HepG2 (cell line): ENCODE results near the gene TTLL10. TPM values are rescaled to one million over a fixed set of nuclear protein-coding genes. Genes with fewer than 3 reads are reported as not detected.

Experiments
- FOSL1 ChIP-seq: sonication (generic); formaldehyde crosslinking; IDR thresholded peaks from 2 replicates; pipeline ENCODE4 v1.9.0; 2021; ENCODE audit warnings: missing genetic modification reagents, borderline replicate concordance
- GATAD1 ChIP-seq: IDR thresholded peaks from 2 replicates; pipeline ENCODE4 v1.6.1; 2016; ENCODE audit warnings: missing genetic modification reagents, missing compliant biosample characterization
- HNF4A ChIP-seq: sonication (generic); formaldehyde crosslinking; IDR thresholded peaks from 2 replicates; pipeline ENCODE4 v1.4.0; 2020; ENCODE audit warnings: missing genetic modification reagents
- HNRNPL ChIP-seq: fragments of 200-400 bp; formaldehyde crosslinking; IDR thresholded peaks from 2 replicates; pipeline ENCODE4 v1.6.1; 2017; ENCODE audit warnings: mild to moderate bottlenecking, low read depth, low read length
- KMT2A ChIP-seq: sonication (generic); formaldehyde crosslinking; IDR thresholded peaks from 2 replicates; pipeline ENCODE4 v1.4.0; 2020; ENCODE audit warnings: missing genetic modification reagents
- MIXL1 ChIP-seq: IDR thresholded peaks from 2 replicates; pipeline ENCODE4 v1.6.1; 2016
- MTF1 ChIP-seq: sonication (generic); formaldehyde crosslinking; IDR thresholded peaks from 2 replicates; pipeline ENCODE4 v1.5.0; 2020; ENCODE audit warnings: missing genetic modification reagents
- NR2C2 ChIP-seq: sonication (generic); formaldehyde crosslinking; IDR thresholded peaks from 2 replicates; pipeline ENCODE4 v1.4.0; 2020; ENCODE audit warnings: missing genetic modification reagents, mild to moderate bottlenecking, moderate library complexity, borderline replicate concordance
- NR2F6 ChIP-seq, 2 experiments: IDR thresholded peaks; 2 replicates each; pipeline ENCODE4 v1.6.1; 2016; ENCODE audit warnings: antibody characterized with exemption in 1 of 2, mild to moderate bottlenecking in 1 of 2
- RNF219 ChIP-seq: sonication (generic); formaldehyde crosslinking; IDR thresholded peaks from 2 replicates; pipeline ENCODE4 v1.5.0; 2020; ENCODE audit warnings: mild to moderate bottlenecking, missing genetic modification reagents
- TBP ChIP-seq: sonication (generic); formaldehyde crosslinking; IDR thresholded peaks from 2 replicates; pipeline ENCODE4 v1.5.0; 2020; ENCODE audit warnings: missing genetic modification reagents
- TEAD3 ChIP-seq: optimal IDR thresholded peaks from 2 replicates; pipeline ENCODE3; 2016; ENCODE audit warnings: borderline replicate concordance
- YEATS4 ChIP-seq: sonication (generic); formaldehyde crosslinking; IDR thresholded peaks from 2 replicates; pipeline ENCODE4 v1.4.0; 2020; ENCODE audit warnings: missing genetic modification reagents, borderline replicate concordance
- ZFP36L1 ChIP-seq: sonication (generic); formaldehyde crosslinking; IDR thresholded peaks from 2 replicates; pipeline ENCODE4 v1.8.0; 2022; ENCODE audit warnings: mild to moderate bottlenecking, missing genetic modification reagents, moderate library complexity
- ZFP62 ChIP-seq: sonication (generic); formaldehyde crosslinking; IDR thresholded peaks from 2 replicates; pipeline ENCODE4 v1.4.0; 2020; ENCODE audit warnings: missing genetic modification reagents
- ZHX1 ChIP-seq: sonication (generic); formaldehyde crosslinking; IDR thresholded peaks from 2 replicates; pipeline ENCODE4 v1.8.1; 2022; ENCODE audit warnings: low read depth, mild to moderate bottlenecking, missing genetic modification reagents
- ZKSCAN5 ChIP-seq: sonication (generic); formaldehyde crosslinking; IDR thresholded peaks from 2 replicates; pipeline ENCODE4 v1.5.1; 2020; ENCODE audit warnings: mild to moderate bottlenecking, missing genetic modification reagents
- ZKSCAN8 ChIP-seq: IDR thresholded peaks from 2 replicates; pipeline ENCODE4 v1.6.1; 2016; ENCODE audit warnings: borderline replicate concordance, missing genetic modification reagents, missing compliant biosample characterization
- ZNF17 ChIP-seq: sonication (generic); formaldehyde crosslinking; IDR thresholded peaks from 2 replicates; pipeline ENCODE4 v1.5.0; 2020; ENCODE audit warnings: mild to moderate bottlenecking, missing genetic modification reagents
- ZNF225 ChIP-seq: sonication (generic); formaldehyde crosslinking; IDR thresholded peaks from 2 replicates; pipeline ENCODE4 v1.4.0; 2020; ENCODE audit warnings: mild to moderate bottlenecking, missing genetic modification reagents
- ZNF235 ChIP-seq: sonication (generic); formaldehyde crosslinking; IDR thresholded peaks from 2 replicates; pipeline ENCODE4 v1.8.1; 2023; ENCODE audit warnings: mild to moderate bottlenecking, missing genetic modification reagents, borderline replicate concordance
- ZNF33B ChIP-seq: sonication (generic); formaldehyde crosslinking; IDR thresholded peaks from 2 replicates; pipeline ENCODE4 v1.5.1; 2020; ENCODE audit warnings: mild to moderate bottlenecking, missing genetic modification reagents
- ZNF883 ChIP-seq: sonication (generic); formaldehyde crosslinking; IDR thresholded peaks from 2 replicates; pipeline ENCODE4 v1.5.1; 2020; ENCODE audit warnings: mild to moderate bottlenecking, missing genetic modification reagents; ENCODE audit errors: not compliant biosample characterization
- ZSCAN25 ChIP-seq: sonication (generic); formaldehyde crosslinking; IDR thresholded peaks from 2 replicates; pipeline ENCODE4 v1.8.0; 2022; ENCODE audit warnings: mild to moderate bottlenecking, missing genetic modification reagents
- polyA plus RNA-seq, 8 experiments: library from polyadenylated mRNA; depleted of rRNA in 3 of 8; stranded (reverse) in 7 of 8; unstranded in 1 of 8; fragments of >200 nt; fragmentation: Illumina TruSeq in 4 of 8; extraction: Trizol in 4 of 8; gene quantifications; 2 replicates each; pipeline versions ENCODE4 v1.2.1 to v1.2.3, GENCODE V29; 2011 to 2016; ENCODE audit warnings: low read depth in 4 of 8, missing spikeins in 1 of 8, mixed read lengths in 1 of 8; ENCODE audit not compliant: insufficient read depth in 1 of 8
- total RNA-seq, 5 experiments: library from RNA; depleted of rRNA; stranded (reverse); fragments of >200 nt; fragmentation: Illumina TruSeq; extraction: Trizol; gene quantifications; 2 replicates each; pipeline ENCODE4 v1.2.3, GENCODE V29; 2016; ENCODE audit warnings: low read depth in 1 of 5
- TF ChIP-seq, protein P1 (sequence below): sonication (generic); formaldehyde crosslinking; IDR thresholded peaks from 2 replicates; pipeline ENCODE4 v1.8.1; 2023; ENCODE audit warnings: mild to moderate bottlenecking, missing genetic modification reagents, borderline replicate concordance
- TF ChIP-seq, protein P2 (sequence below): sonication (generic); formaldehyde crosslinking; IDR thresholded peaks from 2 replicates; pipeline ENCODE4 v1.8.1; 2022; ENCODE audit warnings: mild to moderate bottlenecking, missing genetic modification reagents

Gene TTLL10
- total and polyA plus RNA-seq, 2 of the 13 experiments (the other 11 are each of a cell fraction or from before 2014, with no cell fraction given): not detected

GRCh38 chr1:1199141-1199960, 25.7 kb downstream of the TTLL10 start (continued):
- TF ChIP-seq RNF219: no peak
- TF ChIP-seq ZNF235: no peak
- no peak for TF ChIP-seq ZNF225
- no peak for TF ChIP-seq ZKSCAN5 (CRISPR knock-in tag)
- TF ChIP-seq MTF1 (CRISPR knock-in tag): no peak
- no peak for TF ChIP-seq FOSL1 (CRISPR knock-in tag)
- no peak for TF ChIP-seq ZNF17 (CRISPR knock-in tag)
- TF ChIP-seq, protein P1, sequence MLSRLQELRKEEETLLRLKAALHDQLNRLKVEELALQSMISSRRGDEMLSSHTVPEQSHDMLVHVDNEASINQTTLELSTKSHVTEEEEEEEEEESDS (CRISPR knock-in tag): no peak
- TF ChIP-seq KMT2A (CRISPR knock-in tag): no peak
- no peak for TF ChIP-seq YEATS4
- TF ChIP-seq NR2F6 (IDR thresholded peaks at IDR 0.05): 0 out of 2 replicates have a peak, but pooled peaks have one; percentile 19
- TF ChIP-seq NR2F6 (CRISPR knock-in tag; IDR thresholded peaks at IDR 0.05): no peak
- no peak for TF ChIP-seq ZKSCAN8 (CRISPR knock-in tag)
- TF ChIP-seq NR2C2 (CRISPR knock-in tag): peak; percentile 35; the same call in 1 of the 2 replicates
- TF ChIP-seq TEAD3: no peak
- TF ChIP-seq, protein P2, sequence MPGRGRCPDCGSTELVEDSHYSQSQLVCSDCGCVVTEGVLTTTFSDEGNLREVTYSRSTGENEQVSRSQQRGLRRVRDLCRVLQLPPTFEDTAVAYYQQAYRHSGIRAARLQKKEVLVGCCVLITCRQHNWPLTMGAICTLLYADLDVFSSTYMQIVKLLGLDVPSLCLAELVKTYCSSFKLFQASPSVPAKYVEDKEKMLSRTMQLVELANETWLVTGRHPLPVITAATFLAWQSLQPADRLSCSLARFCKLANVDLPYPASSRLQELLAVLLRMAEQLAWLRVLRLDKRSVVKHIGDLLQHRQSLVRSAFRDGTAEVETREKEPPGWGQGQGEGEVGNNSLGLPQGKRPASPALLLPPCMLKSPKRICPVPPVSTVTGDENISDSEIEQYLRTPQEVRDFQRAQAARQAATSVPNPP (CRISPR knock-in tag): no peak
- no peak for TF ChIP-seq ZNF883 (CRISPR knock-in tag)
- no peak for TF ChIP-seq TBP (CRISPR knock-in tag)
- no peak for TF ChIP-seq HNF4A (CRISPR knock-in tag)
- no peak for TF ChIP-seq ZFP36L1
- TF ChIP-seq ZSCAN25 (CRISPR knock-in tag): peak; percentile 97
- TF ChIP-seq MIXL1 (CRISPR knock-in tag): no peak
- TF ChIP-seq GATAD1 (CRISPR knock-in tag): no peak
- TF ChIP-seq HNRNPL: peak; percentile 85
- no peak for TF ChIP-seq ZHX1
- TF ChIP-seq ZFP62 (CRISPR knock-in tag): no peak
- no peak for TF ChIP-seq ZNF33B (CRISPR knock-in tag)
